ENCODE data around the gene SUPT6H.
A peak's percentile ranks its signal among the peaks of the same experiment; 100 is the strongest.

The SUPT6H gene

GRCh38 chr17:28712705-28713415 is 50.9 kb downstream of the SUPT6H start:
- peaks cover 20% of the 10 kb centered on the region for H3K4me1 ChIP-seq (ENCODE audit: insufficient read depth, insufficient read length)
- no peak for TF ChIP-seq YY1 (IDR thresholded peaks at IDR 0.05; ENCODE audit: insufficient read depth, insufficient read length)
- no peak for TF ChIP-seq SUZ12 (IDR thresholded peaks at IDR 0.05; ENCODE audit: extremely low read depth, insufficient read depth, insufficient read length)
- TF ChIP-seq ZNF274 (IDR thresholded peaks at IDR 0.05; ENCODE audit: low read depth, low read length): no peak
- H3K36me3 ChIP-seq (ENCODE audit: insufficient read depth, insufficient read length, low read length): peaks cover 39% of the 10 kb centered on the region
- H3K4me3 ChIP-seq (ENCODE audit: insufficient read length, low read depth): peak overlapping the region; percentile 37
- H3K27me3 ChIP-seq (ENCODE audit: insufficient read depth, insufficient read length): no peaks in the 10 kb centered on the region
- H3K9ac ChIP-seq (ENCODE audit: insufficient read length, low read depth): peak overlapping the region; percentile 87
- DNase-seq (ENCODE audit: low read depth, low spot score): no peak
- no peaks in the 10 kb centered on the region for H3K9me3 ChIP-seq (ENCODE audit: insufficient read depth, low read length)

GRCh38 chr17:28714281-28714680 is 52.3 kb downstream of the SUPT6H start:
- no peak for DNase-seq (ENCODE audit: low read depth, low spot score)
- Histone ChIP-seq H3K4me1 (ENCODE audit: insufficient read depth, insufficient read length) (peaks cover 20% of the 10 kb centered on the region), H3K9ac (ENCODE audit: insufficient read length, low read depth) (no peak overlapping the region), H3K27me3 (ENCODE audit: insufficient read depth, insufficient read length) (no peaks in the 10 kb centered on the region), H3K36me3 (ENCODE audit: insufficient read depth, insufficient read length, low read length) (peaks cover 39% of the 10 kb centered on the region), H3K4me3 (ENCODE audit: insufficient read length, low read depth) (no peak overlapping the region), H3K9me3 (ENCODE audit: insufficient read depth, low read length) (no peaks in the 10 kb centered on the region)
- no peak for TF ChIP-seq SUZ12 (IDR thresholded peaks at IDR 0.05; ENCODE audit: extremely low read depth, insufficient read depth, insufficient read length)
- TF ChIP-seq YY1 (IDR thresholded peaks at IDR 0.05; ENCODE audit: insufficient read depth, insufficient read length): no peak
- no peak for TF ChIP-seq ZNF274 (IDR thresholded peaks at IDR 0.05; ENCODE audit: low read depth, low read length)

- no peak for TF ChIP-seq ZNF274 (IDR thresholded peaks at IDR 0.05; ENCODE audit: low read depth, low read length)
- TF ChIP-seq SUZ12 (IDR thresholded peaks at IDR 0.05; ENCODE audit: extremely low read depth, insufficient read depth, insufficient read length): no peak
- TF ChIP-seq YY1 (IDR thresholded peaks at IDR 0.05; ENCODE audit: insufficient read depth, insufficient read length): no peak
- H3K4me1 ChIP-seq (ENCODE audit: insufficient read depth, insufficient read length): peaks cover 16% of the 10 kb centered on the region
- H3K27me3 ChIP-seq (ENCODE audit: insufficient read depth, insufficient read length): no peaks in the 10 kb centered on the region
- no peak for DNase-seq (ENCODE audit: low read depth, low spot score)
- H3K4me3 ChIP-seq (ENCODE audit: insufficient read length, low read depth): no peak overlapping the region
- peaks cover 39% of the 10 kb centered on the region for H3K36me3 ChIP-seq (ENCODE audit: insufficient read depth, insufficient read length, low read length)
- no peaks in the 10 kb centered on the region for H3K9me3 ChIP-seq (ENCODE audit: insufficient read depth, low read length)
- peak overlapping the region; percentile 17 for H3K9ac ChIP-seq (ENCODE audit: insufficient read length, low read depth)
Measured at GRCh38 chr17:28715217-28715616, 53.2 kb downstream of the SUPT6H start.

GRCh38 chr17:28716740-28717577 is 55.0 kb downstream of the SUPT6H start:
- DNase-seq (ENCODE audit: low read depth, low spot score): no peak
- H3K27me3 ChIP-seq (ENCODE audit: insufficient read depth, insufficient read length): no peaks in the 10 kb centered on the region
- H3K9ac ChIP-seq (ENCODE audit: insufficient read length, low read depth): peak overlapping the region; percentile 88
- H3K4me3 ChIP-seq (ENCODE audit: insufficient read length, low read depth): peak overlapping the region; percentile 79
- H3K9me3 ChIP-seq (ENCODE audit: insufficient read depth, low read length): no peaks in the 10 kb centered on the region
- H3K4me1 ChIP-seq (ENCODE audit: insufficient read depth, insufficient read length): peaks cover 16% of the 10 kb centered on the region
- TF ChIP-seq SUZ12 (IDR thresholded peaks at IDR 0.05; ENCODE audit: extremely low read depth, insufficient read depth, insufficient read length): no peak
- no peak for TF ChIP-seq ZNF274 (IDR thresholded peaks at IDR 0.05; ENCODE audit: low read depth, low read length)
- TF ChIP-seq YY1 (IDR thresholded peaks at IDR 0.05; ENCODE audit: insufficient read depth, insufficient read length): no peak
- peaks cover 56% of the 10 kb centered on the region for H3K36me3 ChIP-seq (ENCODE audit: insufficient read depth, insufficient read length, low read length)

GRCh38 chr17:28717578-28718332 is 55.8 kb downstream of the SUPT6H start, which contains the start of gene RAB34:
TSS of gene RAB34 (minus strand) at chr17:28717868. CDS start at chr17:28717266, 602 bp downstream.
- no peaks in the 10 kb centered on the region for H3K27me3 ChIP-seq (ENCODE audit: insufficient read depth, insufficient read length)
- DNase-seq (ENCODE audit: low read depth, low spot score): peak; percentile 82
- H3K4me1 ChIP-seq (ENCODE audit: insufficient read depth, insufficient read length): peaks cover 18% of the 10 kb centered on the region
- peak within 1 kb of the TSS; percentile 93 for H3K9ac ChIP-seq (ENCODE audit: insufficient read length, low read depth)
- H3K4me3 ChIP-seq (ENCODE audit: insufficient read length, low read depth): peak within 1 kb of the TSS; percentile 79
- H3K9me3 ChIP-seq (ENCODE audit: insufficient read depth, low read length): no peaks in the 10 kb centered on the region
- TF ChIP-seq YY1 (IDR thresholded peaks at IDR 0.05; ENCODE audit: insufficient read depth, insufficient read length) (no peak), SUZ12 (IDR thresholded peaks at IDR 0.05; ENCODE audit: extremely low read depth, insufficient read depth, insufficient read length) (no peak), ZNF274 (IDR thresholded peaks at IDR 0.05; ENCODE audit: low read depth, low read length) (no peak)
- H3K36me3 ChIP-seq (ENCODE audit: insufficient read depth, insufficient read length, low read length): peaks cover 59% of the 10 kb centered on the region

GRCh38 chr17:28718333-28719020 is 56.5 kb downstream of the SUPT6H start:
- peak overlapping the region; percentile 52 for H3K4me3 ChIP-seq (ENCODE audit: insufficient read length, low read depth)
- H3K9ac ChIP-seq (ENCODE audit: insufficient read length, low read depth): peak overlapping the region; percentile 93
- TF ChIP-seq YY1 (IDR thresholded peaks at IDR 0.05; ENCODE audit: insufficient read depth, insufficient read length) (no peak), ZNF274 (IDR thresholded peaks at IDR 0.05; ENCODE audit: low read depth, low read length) (no peak), SUZ12 (IDR thresholded peaks at IDR 0.05; ENCODE audit: extremely low read depth, insufficient read depth, insufficient read length) (no peak)
- peaks cover 62% of the 10 kb centered on the region for H3K36me3 ChIP-seq (ENCODE audit: insufficient read depth, insufficient read length, low read length)
- no peaks in the 10 kb centered on the region for H3K27me3 ChIP-seq (ENCODE audit: insufficient read depth, insufficient read length)
- no peak for DNase-seq (ENCODE audit: low read depth, low spot score)
- H3K4me1 ChIP-seq (ENCODE audit: insufficient read depth, insufficient read length): peaks cover 18% of the 10 kb centered on the region
- H3K9me3 ChIP-seq (ENCODE audit: insufficient read depth, low read length): no peaks in the 10 kb centered on the region

All from NT2/D1 (cell line).